ENCODE data around the gene MRRF.

The MRRF gene

DNA sequence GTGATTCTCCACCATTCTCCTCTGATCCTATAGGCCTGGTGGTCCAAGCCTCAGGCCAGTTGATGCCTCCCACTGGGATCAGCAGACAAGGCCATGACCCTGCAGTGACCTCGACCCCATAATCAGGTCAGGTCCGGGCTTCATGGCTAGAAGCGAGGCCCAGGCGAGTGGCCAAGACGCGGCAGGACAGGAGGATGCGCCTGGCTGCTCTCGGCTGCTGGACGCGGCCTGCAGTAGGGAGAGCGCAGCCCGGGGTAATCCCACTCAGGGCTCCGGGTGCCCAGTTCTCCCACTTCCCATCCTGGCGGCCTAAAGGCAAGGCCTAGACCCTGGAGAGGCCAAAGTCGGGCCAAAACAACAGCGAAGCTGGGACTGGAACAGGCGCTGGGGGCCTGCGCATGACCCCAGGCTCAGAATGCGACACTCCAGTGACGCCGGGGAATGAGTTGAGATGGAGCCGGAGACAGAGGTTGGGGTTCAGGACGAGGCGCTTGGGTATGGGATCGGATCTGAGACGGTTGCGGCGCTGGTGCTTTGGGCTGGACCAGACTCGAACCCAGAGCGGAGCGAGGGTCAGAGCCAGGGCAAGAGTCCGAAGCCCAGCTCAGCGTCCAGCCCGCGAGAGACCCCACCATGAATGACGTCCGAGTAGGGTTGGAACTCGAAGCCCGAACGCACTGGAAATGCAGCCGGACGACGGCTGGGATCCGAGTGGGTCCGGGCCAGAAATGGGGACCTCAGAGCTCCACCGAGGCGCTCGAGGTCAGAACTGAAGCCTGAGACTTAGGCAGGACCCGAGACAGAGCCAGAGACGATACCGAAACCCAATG lies 39.2 kb upstream of the MRRF start:
- DNase-seq (ENCODE audit: low spot score in 2 of 2) (no peak), ATAC-seq (no peak)
- no peak overlapping the region for H3K27ac Mint-ChIP-seq
- H3K9me3 Mint-ChIP-seq = no peaks in the 10 kb centered on the region
- no peak overlapping the region for H3K4me3 Mint-ChIP-seq
- H3K36me3 Mint-ChIP-seq = no peaks in the 10 kb centered on the region
- H3K4me1 Mint-ChIP-seq = peaks cover 3% of the 10 kb centered on the region

DNA sequence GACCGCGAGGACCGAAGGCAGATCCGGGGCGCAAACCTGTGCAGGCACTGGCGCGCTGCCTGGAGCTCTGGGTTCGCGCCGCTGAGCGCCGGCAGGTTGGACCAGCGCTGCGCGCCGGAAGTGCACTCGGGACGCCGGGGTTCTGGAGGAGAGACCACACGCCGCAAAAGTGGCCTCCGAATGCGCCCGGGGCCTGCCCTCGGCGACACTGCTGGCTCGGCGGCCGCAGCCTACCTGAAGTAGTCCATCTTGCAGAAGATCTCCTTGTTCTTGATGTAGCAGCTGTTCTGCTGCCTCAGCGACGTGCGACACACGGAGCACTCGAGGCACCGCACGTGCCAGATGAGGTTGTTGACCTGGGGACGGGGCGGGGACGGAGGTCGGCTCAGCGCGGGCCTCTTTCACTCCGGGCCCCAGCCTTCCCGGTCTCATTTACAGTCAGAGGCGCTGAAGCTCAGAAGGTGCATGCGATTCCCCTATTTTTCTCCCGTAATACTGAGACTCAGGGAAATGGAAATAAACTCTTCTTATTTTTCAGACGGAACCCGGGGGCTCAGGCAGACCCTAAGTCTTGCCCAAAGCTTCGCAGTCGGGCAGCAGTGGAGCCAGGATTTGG lies 38.4 kb upstream of the MRRF start:
- H3K4me3 Mint-ChIP-seq = no peak overlapping the region
- DNase-seq (ENCODE audit: low spot score in 2 of 2) (no peak), ATAC-seq (no peak)
- H3K36me3 Mint-ChIP-seq = no peaks in the 10 kb centered on the region
- no peaks in the 10 kb centered on the region for H3K4me1 Mint-ChIP-seq
- no peak overlapping the region for H3K27ac Mint-ChIP-seq
- H3K9me3 Mint-ChIP-seq = no peaks in the 10 kb centered on the region

DNA sequence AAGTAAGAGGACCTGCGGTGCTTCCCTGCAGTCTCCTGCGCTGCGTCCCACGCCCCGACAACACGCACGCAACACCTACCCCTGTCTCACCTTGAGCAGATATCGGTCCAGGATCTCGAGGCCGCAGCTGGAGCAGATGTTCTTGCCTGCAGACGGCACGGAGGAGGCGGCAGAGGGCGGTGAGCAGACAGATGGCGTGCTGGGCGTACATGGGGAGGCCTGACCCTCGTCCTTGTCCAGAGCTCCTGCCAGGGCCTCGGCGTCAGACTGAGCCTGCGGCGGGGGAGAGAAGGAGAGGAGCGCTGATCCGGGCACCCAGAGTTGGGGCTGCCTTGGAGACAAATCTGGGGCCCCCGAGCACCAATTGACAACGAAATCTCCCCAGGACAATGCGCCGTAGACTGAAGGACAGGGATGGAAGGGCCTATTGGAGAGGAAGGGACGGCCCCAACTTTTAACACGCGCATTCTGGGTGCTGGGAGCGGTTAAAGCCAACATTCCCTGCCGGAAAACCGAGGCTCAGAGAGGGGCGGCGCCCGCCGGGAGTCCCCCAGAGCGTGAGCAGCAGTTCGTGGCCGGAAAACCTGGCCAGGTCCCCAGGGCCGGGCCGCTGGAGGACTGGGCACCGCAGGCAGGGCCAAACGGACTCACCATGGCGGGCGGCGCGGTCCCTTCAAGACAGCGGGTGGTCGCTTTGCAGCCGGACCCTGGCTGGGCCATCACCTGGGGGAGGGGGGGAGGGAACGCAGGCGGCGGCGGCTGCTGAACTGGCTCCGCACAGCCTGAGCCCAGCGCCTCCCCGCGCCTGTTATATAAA lies 37.7 kb upstream of the MRRF start:
- no peak overlapping the region for H3K27ac Mint-ChIP-seq
- H3K9me3 Mint-ChIP-seq = no peaks in the 10 kb centered on the region
- no peak overlapping the region for H3K4me3 Mint-ChIP-seq
- H3K4me1 Mint-ChIP-seq = no peaks in the 10 kb centered on the region
- ATAC-seq (no peak), DNase-seq (ENCODE audit: low spot score in 2 of 2) (no peak)
- no peaks in the 10 kb centered on the region for H3K36me3 Mint-ChIP-seq

- Mint-ChIP-seq H3K36me3 (no peaks in the 10 kb centered on the region), H3K4me1 (no peaks in the 10 kb centered on the region), H3K27ac (no peak overlapping the region), H3K4me3 (no peak overlapping the region), H3K9me3 (no peaks in the 10 kb centered on the region)
- ATAC-seq (no peak), DNase-seq (ENCODE audit: low spot score in 2 of 2) (no peak)
Measured at GRCh38 chr9:122227575-122227900, 37.1 kb upstream of the MRRF start.

- Mint-ChIP-seq H3K36me3 (no peaks in the 10 kb centered on the region), H3K4me1 (no peaks in the 10 kb centered on the region), H3K27ac (no peak overlapping the region), H3K9me3 (no peaks in the 10 kb centered on the region), H3K4me3 (no peak overlapping the region)
- no peak for DNase-seq (ENCODE audit: low spot score in 2 of 2)
- ATAC-seq = no peak
Measured at GRCh38 chr9:122228191-122228567, 36.5 kb upstream of the MRRF start.

DNA sequence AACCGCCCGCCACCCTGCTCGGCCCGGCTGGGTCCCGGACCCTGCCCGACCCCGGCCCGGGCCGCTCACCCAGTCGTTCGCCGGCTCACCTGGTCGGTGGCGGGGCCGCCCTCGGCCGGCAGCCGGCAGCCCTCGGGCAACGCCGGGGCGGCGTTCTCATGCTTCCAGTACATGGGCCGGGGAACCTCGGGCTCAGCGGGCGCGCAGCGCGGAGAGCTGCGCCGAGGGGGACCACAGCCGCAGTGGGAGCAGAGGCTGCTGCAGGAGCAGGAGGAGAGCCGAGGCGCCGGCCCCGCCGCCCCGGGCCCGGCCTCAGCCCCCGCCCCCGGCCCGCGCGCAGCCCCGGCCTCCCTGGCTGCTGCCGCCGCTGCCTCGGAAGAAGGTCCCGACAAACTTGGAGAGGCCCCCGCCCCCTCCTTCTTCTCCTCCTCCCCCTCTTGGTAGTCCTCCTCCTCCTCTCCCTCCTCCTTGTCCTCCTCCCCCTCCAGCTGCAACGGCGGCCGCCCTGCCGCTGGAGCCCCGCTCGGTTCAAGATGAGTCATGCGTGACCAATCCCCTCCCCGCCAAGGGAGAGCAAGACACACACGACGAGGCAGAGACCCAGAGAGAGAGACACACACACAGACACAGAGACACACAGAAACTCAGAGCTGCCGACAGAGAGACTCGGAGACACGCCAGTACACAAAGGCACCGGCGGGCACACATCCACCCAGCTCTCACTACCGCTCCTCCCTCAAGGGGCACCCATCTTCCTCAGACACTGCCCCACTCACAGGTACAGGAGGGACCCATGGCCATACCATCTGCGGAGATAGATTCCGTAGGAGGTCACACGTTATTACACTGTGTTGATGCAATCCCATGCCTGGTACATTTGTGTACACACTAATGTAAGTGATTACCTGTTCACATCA lies 35.9 kb upstream of the MRRF start, which contains the start of gene LHX6:
Gene LHX6, minus strand, starts transcription at position 390 of the 917 bp plus-strand sequence. Its CDS starts 217 bp downstream, at position 173.
- Mint-ChIP-seq H3K9me3 (no peaks in the 10 kb centered on the region), H3K4me1 (no peaks in the 10 kb centered on the region), H3K36me3 (no peaks in the 10 kb centered on the region), H3K4me3 (no peak within 1 kb of the TSS), H3K27ac (no peak within 1 kb of the TSS)
- no peak for DNase-seq (ENCODE audit: low spot score in 2 of 2)
- ATAC-seq = peak; percentile 57

DNA sequence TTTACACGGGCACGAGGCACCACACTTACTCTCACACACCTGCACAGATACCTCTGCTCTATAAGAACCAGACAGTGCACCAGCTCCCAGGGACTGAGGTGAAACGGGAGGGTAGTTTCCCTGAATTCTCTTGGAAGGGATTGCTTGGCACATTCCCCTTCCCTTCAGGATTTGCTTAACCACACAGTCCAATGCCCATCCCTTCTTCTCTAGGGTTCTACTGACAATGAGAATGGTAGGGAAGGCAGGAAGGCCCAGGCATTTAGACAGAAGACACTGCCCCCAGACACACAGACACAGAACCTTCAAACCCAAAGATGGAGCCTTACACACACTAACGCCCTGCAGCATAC lies 35.2 kb upstream of the MRRF start:
- DNase-seq (ENCODE audit: low spot score in 2 of 2) = no peak
- Mint-ChIP-seq H3K9me3 (no peaks in the 10 kb centered on the region), H3K4me3 (no peak overlapping the region), H3K27ac (no peak overlapping the region), H3K36me3 (no peaks in the 10 kb centered on the region), H3K4me1 (no peaks in the 10 kb centered on the region)
- ATAC-seq = no peak

DNA sequence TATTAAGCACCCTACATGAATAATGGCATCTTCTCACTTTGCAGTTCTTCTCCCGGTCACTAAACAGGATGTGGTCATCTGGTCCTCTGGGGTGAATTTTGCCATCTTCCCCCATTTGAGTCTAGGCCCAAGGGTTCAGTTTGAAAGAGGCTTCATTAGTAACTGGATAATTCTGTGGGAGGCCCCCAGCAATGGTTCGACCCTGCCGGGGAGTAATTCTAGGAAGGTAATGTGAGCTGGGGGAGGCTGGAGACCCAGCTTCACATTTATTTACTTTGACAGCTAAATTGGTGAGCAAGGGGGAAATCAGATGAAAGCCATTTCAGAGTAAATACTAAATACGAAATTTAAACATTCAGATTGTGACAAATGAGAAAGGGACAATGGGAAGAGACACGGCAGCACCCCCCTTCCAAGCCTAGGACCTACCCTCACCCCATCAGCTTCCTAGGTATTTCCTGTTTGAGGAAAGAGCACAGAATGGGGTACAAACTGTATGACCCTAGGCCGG lies 31.8 kb upstream of the MRRF start:
- Mint-ChIP-seq H3K4me1 (no peaks in the 10 kb centered on the region), H3K9me3 (no peaks in the 10 kb centered on the region), H3K4me3 (no peak overlapping the region), H3K27ac (no peak overlapping the region), H3K36me3 (no peaks in the 10 kb centered on the region)
- DNase-seq (ENCODE audit: low spot score in 2 of 2) (no peak), ATAC-seq (no peak)

DNA sequence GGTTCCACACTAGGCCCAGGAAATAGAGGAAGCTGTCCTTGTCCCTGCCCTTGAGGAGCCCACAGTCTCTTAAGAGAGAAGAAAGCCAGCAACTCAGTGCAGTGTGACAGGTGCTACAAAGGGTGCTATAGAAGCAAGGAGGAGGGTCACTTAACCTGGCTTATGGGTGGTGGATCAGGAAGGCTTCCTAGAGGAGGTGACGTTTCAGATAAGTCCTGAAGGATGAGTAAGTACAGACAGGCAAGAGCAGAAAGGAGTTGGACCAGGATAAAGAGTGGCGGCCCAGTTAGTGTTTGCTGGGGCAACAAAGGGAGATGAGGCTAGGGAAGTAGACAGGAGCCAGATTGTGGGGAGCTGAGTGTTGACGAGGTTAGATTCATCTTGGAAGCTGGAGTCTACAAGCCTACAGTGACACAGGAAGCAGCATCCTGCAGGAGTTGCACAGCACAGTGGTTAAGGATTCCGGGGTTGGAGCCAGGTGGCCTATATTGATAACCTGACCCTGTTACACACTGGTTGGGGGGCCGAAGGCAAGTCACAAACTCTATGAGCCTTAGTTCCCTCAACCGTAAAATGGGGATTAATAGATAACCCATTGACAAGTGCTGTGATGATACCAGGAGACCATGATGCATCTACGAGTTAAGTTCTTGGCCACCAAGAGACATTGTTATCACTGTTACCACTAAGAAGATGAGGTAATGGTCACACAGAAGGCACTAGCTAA lies 30.5 kb upstream of the MRRF start:
- H3K27ac Mint-ChIP-seq = no peak overlapping the region
- H3K4me1 Mint-ChIP-seq = no peaks in the 10 kb centered on the region
- peaks cover 8% of the 10 kb centered on the region for H3K36me3 Mint-ChIP-seq
- H3K4me3 Mint-ChIP-seq = no peak overlapping the region
- DNase-seq (ENCODE audit: low spot score in 2 of 2) (no peak), ATAC-seq (peak; percentile 46)
- no peaks in the 10 kb centered on the region for H3K9me3 Mint-ChIP-seq

GRCh38 chr9:122236681-122237080 lies 28.0 kb upstream of the MRRF start:
- H3K27ac Mint-ChIP-seq = no peak overlapping the region
- no peaks in the 10 kb centered on the region for H3K9me3 Mint-ChIP-seq
- ATAC-seq = no peak
- DNase-seq (ENCODE audit: low spot score in 2 of 2) = no peak
- no peak overlapping the region for H3K4me3 Mint-ChIP-seq
- H3K36me3 Mint-ChIP-seq = peaks cover 31% of the 10 kb centered on the region
- no peaks in the 10 kb centered on the region for H3K4me1 Mint-ChIP-seq

DNA sequence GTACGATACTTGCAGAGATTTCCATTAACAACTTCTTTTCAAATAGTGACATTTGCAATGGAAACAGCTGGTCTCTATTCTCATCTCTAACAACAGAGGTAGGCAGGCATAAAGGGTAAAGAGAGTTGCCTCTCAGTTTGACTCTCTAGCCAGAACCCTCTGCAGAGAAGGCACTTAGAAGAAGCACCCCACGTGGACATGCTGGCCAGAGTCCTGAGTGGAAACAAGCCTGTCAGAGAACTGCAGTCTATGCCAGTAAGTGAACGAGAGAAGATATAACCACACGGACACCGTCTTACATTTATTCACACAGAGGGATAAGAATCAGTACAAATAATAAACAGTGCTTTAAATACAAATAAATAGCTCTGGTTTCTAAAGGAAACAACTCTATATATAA lies 25.0 kb upstream of the MRRF start:
- Mint-ChIP-seq H3K4me3 (no peak overlapping the region), H3K9me3 (no peaks in the 10 kb centered on the region), H3K36me3 (peaks cover 61% of the 10 kb centered on the region)

DNA sequence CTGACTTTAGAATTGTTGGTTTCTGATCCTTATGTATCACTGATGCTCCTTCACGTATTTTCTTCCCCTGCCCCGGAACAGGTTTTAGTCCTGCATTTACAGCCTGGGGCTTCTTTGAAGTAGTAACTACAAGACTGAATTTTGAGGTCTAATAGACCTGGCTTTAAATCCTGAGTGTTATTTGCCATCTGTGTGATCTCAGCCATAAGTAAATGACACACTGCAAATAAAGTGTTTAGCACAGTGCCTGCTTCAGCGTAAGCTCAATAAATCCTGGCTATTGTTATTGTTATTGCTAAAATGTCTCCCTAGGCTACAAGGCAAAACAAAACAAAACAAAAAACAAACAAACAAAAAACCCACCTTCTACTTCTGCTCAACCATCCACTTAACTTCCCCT lies 20.3 kb upstream of the MRRF start:
- no peak overlapping the region for H3K27ac Mint-ChIP-seq
- no peak overlapping the region for H3K4me3 Mint-ChIP-seq
- H3K36me3 Mint-ChIP-seq = peaks cover 98% of the 10 kb centered on the region
- no peak for DNase-seq (ENCODE audit: low spot score in 2 of 2)
- H3K9me3 Mint-ChIP-seq = no peaks in the 10 kb centered on the region
- ATAC-seq = no peak
- H3K4me1 Mint-ChIP-seq = no peaks in the 10 kb centered on the region

More for the DNA sequence above, 25.0 kb upstream of the MRRF start:
- Mint-ChIP-seq H3K27ac (no peak overlapping the region), H3K4me1 (no peaks in the 10 kb centered on the region)
- DNase-seq (ENCODE audit: low spot score in 2 of 2) (no peak), ATAC-seq (no peak)

DNA sequence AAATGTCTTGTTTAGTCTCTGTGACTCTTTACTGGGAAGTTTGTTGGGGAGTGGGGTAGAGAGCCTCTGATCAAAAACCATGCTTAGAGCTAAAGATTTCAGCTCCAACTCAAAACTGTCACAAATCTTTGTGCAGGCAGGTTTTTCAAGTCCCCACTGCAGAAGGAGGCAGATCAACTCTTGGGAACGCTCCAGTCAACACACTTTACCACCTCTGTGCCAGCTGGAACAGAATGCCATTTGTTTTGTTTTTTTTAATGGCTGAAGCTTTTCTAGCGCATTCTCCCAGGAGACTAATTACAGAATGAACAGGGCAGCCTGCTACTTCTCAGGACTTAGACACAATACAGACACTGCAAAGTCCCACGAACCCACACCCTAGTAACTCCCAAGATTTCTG lies 18.0 kb upstream of the MRRF start:
- Mint-ChIP-seq H3K4me1 (no peaks in the 10 kb centered on the region), H3K36me3 (peaks cover 100% of the 10 kb centered on the region)
- DNase-seq (ENCODE audit: low spot score in 2 of 2) = no peak

GRCh38 chr9:122248448-122248865 lies 16.2 kb upstream of the MRRF start:
- Mint-ChIP-seq H3K36me3 (peaks cover 100% of the 10 kb centered on the region), H3K9me3 (no peaks in the 10 kb centered on the region), H3K27ac (no peak overlapping the region), H3K4me3 (no peak overlapping the region), H3K4me1 (peaks cover 12% of the 10 kb centered on the region)
- DNase-seq (ENCODE audit: low spot score in 2 of 2) (no peak), ATAC-seq (no peak)

More for the DNA sequence above, 18.0 kb upstream of the MRRF start:
- no peak for ATAC-seq
- no peak overlapping the region for H3K27ac Mint-ChIP-seq
- no peaks in the 10 kb centered on the region for H3K9me3 Mint-ChIP-seq
- no peak overlapping the region for H3K4me3 Mint-ChIP-seq

All from stimulated activated effector memory CD8-positive, alpha-beta T cell treated with anti-CD3 and anti-CD28 coated beads, Interleukin-12 subunit alpha, Interleukin-12 subunit beta, amount 100 ng/mL, for 72 hours (primary cell).